ENCODE data around the gene NUP42. TPM values are rescaled to one million over a fixed set of nuclear protein-coding genes. Genes with fewer than 3 reads are reported as not detected.
A peak's percentile ranks its signal among the peaks of the same experiment; 100 is the strongest.

NUP42 gene
- total and polyA plus RNA-seq, 2 experiments from 2014 or later = 23.6 to 47.9 TPM

GRCh38 chr7:23168111-23168885, 13.6 kb upstream of the NUP42 start:
- Histone ChIP-seq H3K79me2 (no peaks in the 10 kb centered on the region), H4K20me1 (ENCODE audit: insufficient read depth, poor library complexity, severe bottlenecking) (no peaks in the 10 kb centered on the region), H3K4me1 (ENCODE audit: insufficient read depth) (no peaks in the 10 kb centered on the region), H3K9me3 (ENCODE audit: low read depth) (no peaks in the 10 kb centered on the region), H3K4me2 (no peak overlapping the region), H3K4me3 (no peak overlapping the region), H3K27me3 (no peaks in the 10 kb centered on the region), H3K9me2 (replicated peaks; ENCODE audit: insufficient read depth) (no peaks in the 10 kb centered on the region), H3K27ac (no peak overlapping the region), H3K36me3 (replicated peaks; ENCODE audit: insufficient read depth, low read depth) (no peaks in the 10 kb centered on the region), H2AFZ (no peak overlapping the region)
- WGBS (ENCODE audit: low lambda C conversion rate, missing lambda C conversion rate) = 91% methylated on average over 8 of the region's 8 CpGs
- TF ChIP-seq EZH2 (IDR thresholded peaks at IDR 0.05; ENCODE audit: borderline replicate concordance) (no peak), EZH2phosphoT487 (IDR thresholded peaks at IDR 0.05; ENCODE audit: low read depth, severe bottlenecking, unreplicated experiment) (no peak), CTCF (IDR thresholded peaks at IDR 0.05; ENCODE audit: poor library complexity) (no peak)
- DNase-seq (ENCODE audit: low spot score) = no peak

- 93% methylated on average over 2 of the region's 2 CpGs for WGBS (ENCODE audit: low lambda C conversion rate, missing lambda C conversion rate)
These were observed 5.9 kb upstream of the NUP42 start for GRCh38 chr7:23175938-23176337.

GRCh38 chr7:23183279-23184012, 1.6 kb downstream of the NUP42 start:
- no peak for TF ChIP-seq CTCF (IDR thresholded peaks at IDR 0.05; ENCODE audit: poor library complexity)
- no peak for TF ChIP-seq EZH2 (IDR thresholded peaks at IDR 0.05; ENCODE audit: borderline replicate concordance)
- TF ChIP-seq EZH2phosphoT487 (IDR thresholded peaks at IDR 0.05; ENCODE audit: low read depth, severe bottlenecking, unreplicated experiment) = no peak
- Histone ChIP-seq H3K4me1 (ENCODE audit: insufficient read depth) (peaks cover 9% of the 10 kb centered on the region), H3K27ac (no peak overlapping the region), H4K20me1 (ENCODE audit: insufficient read depth, poor library complexity, severe bottlenecking) (no peaks in the 10 kb centered on the region), H2AFZ (no peak overlapping the region), H3K79me2 (peaks cover 37% of the 10 kb centered on the region), H3K4me2 (peak overlapping the region; percentile 88), H3K4me3 (no peak overlapping the region), H3K9me2 (replicated peaks; ENCODE audit: insufficient read depth) (no peaks in the 10 kb centered on the region), H3K27me3 (no peaks in the 10 kb centered on the region), H3K9me3 (ENCODE audit: low read depth) (no peaks in the 10 kb centered on the region), H3K36me3 (replicated peaks; ENCODE audit: insufficient read depth, low read depth) (no peaks in the 10 kb centered on the region)
- no peak for DNase-seq (ENCODE audit: low spot score)
- WGBS (ENCODE audit: low lambda C conversion rate, missing lambda C conversion rate) = 93% methylated on average over 20 of the region's 20 CpGs

More at GRCh38 chr7:23175938-23176337, 5.9 kb upstream of the NUP42 start:
- Histone ChIP-seq H4K20me1 (ENCODE audit: insufficient read depth, poor library complexity, severe bottlenecking) (no peaks in the 10 kb centered on the region), H3K9me3 (ENCODE audit: low read depth) (no peaks in the 10 kb centered on the region), H3K4me2 (no peak overlapping the region), H3K27me3 (no peaks in the 10 kb centered on the region), H3K79me2 (no peaks in the 10 kb centered on the region), H3K36me3 (replicated peaks; ENCODE audit: insufficient read depth, low read depth) (no peaks in the 10 kb centered on the region), H3K4me1 (ENCODE audit: insufficient read depth) (no peaks in the 10 kb centered on the region), H3K9me2 (replicated peaks; ENCODE audit: insufficient read depth) (no peaks in the 10 kb centered on the region), H2AFZ (no peak overlapping the region), H3K27ac (no peak overlapping the region), H3K4me3 (no peak overlapping the region)
- no peak for DNase-seq (ENCODE audit: low spot score)
- no peak for TF ChIP-seq EZH2phosphoT487 (IDR thresholded peaks at IDR 0.05; ENCODE audit: low read depth, severe bottlenecking, unreplicated experiment)

- Histone ChIP-seq H3K27ac (no peak overlapping the region), H3K36me3 (replicated peaks; ENCODE audit: insufficient read depth, low read depth) (no peaks in the 10 kb centered on the region), H3K9me3 (ENCODE audit: low read depth) (no peaks in the 10 kb centered on the region), H3K79me2 (peaks cover 45% of the 10 kb centered on the region), H3K4me1 (ENCODE audit: insufficient read depth) (peaks cover 9% of the 10 kb centered on the region), H2AFZ (no peak overlapping the region), H4K20me1 (ENCODE audit: insufficient read depth, poor library complexity, severe bottlenecking) (no peaks in the 10 kb centered on the region), H3K4me2 (peak overlapping the region; percentile 28), H3K27me3 (no peaks in the 10 kb centered on the region), H3K9me2 (replicated peaks; ENCODE audit: insufficient read depth) (no peaks in the 10 kb centered on the region), H3K4me3 (no peak overlapping the region)
- WGBS (ENCODE audit: low lambda C conversion rate, missing lambda C conversion rate) = 96% methylated on average over 1 of the region's 1 CpG
- DNase-seq (ENCODE audit: low spot score) = no peak
- TF ChIP-seq CTCF (IDR thresholded peaks at IDR 0.05; ENCODE audit: poor library complexity) = no peak
- no peak for TF ChIP-seq EZH2 (IDR thresholded peaks at IDR 0.05; ENCODE audit: borderline replicate concordance)
- TF ChIP-seq EZH2phosphoT487 (IDR thresholded peaks at IDR 0.05; ENCODE audit: low read depth, severe bottlenecking, unreplicated experiment) = no peak
These were observed 2.4 kb downstream of the NUP42 start for GRCh38 chr7:23184291-23184690.

All from hepatocyte (in vitro differentiated cells).